Endometrial microvascular endothelial cells (primary cell): ENCODE results near the gene STK38. TPM values are rescaled to one million over a fixed set of nuclear protein-coding genes. Genes with fewer than 3 reads are reported as not detected.

ENCODE experiments used
- in situ Hi-C: cut with HindIII; loops from 2 replicates; pipeline ENCODE4 v1.10.0; 2017; ENCODE audit warnings: low sequenced_read_pairs, low pct_unique_long_range_greater_than_20kb; ENCODE audit errors: inconsistent ontology term
- total RNA-seq: library from RNA; depleted of rRNA; stranded (reverse); fragments of >200 nt; gene quantifications from one replicate; pipeline ENCODE4 v1.2.3, GENCODE V29; 2015; ENCODE audit errors: inconsistent ontology term

STK38 gene
- total RNA-seq, 1 donor from 2014 or later, result 22.5 TPM

DNA sequence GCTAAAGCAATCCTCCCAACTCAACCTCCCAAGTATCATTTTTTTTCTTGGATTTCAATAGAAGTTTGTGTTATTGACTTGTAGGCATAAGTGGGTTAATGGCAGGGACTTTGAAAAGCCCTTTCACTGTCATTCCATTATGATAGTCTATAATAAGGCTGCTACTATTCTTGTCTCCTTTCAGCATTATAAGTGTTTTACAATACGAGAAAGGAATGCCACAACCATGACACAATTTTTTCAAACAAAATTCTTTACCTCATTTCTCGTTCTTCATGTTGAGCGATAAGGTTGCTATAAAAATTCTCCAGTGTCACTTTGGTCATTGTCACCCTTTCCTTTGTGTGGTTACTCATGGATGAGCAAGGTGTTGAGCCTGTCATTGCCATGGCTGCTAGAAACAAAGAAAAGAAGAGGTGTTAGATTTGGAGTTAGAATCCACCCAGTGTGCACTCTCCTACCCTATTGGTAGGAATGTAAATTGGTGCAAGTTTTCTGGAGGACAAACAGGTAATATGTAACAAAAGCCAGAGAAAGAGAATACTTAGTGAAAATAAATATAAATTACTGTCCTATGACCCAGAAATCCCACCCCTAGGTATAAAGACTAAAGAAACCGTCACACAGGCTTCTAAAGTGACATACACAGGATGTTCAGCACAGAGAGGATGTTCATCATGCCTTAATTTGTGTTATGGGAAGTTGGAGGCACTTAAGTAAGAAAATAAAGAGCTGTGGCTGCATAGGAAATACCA, 7.3 kb downstream of the STK38 start:
- in situ Hi-C loops, result loop anchor here (10.0 kb wide), 1 partner anchor 55 kb away; the partner anchor contains the start of gene SRSF3

DNA sequence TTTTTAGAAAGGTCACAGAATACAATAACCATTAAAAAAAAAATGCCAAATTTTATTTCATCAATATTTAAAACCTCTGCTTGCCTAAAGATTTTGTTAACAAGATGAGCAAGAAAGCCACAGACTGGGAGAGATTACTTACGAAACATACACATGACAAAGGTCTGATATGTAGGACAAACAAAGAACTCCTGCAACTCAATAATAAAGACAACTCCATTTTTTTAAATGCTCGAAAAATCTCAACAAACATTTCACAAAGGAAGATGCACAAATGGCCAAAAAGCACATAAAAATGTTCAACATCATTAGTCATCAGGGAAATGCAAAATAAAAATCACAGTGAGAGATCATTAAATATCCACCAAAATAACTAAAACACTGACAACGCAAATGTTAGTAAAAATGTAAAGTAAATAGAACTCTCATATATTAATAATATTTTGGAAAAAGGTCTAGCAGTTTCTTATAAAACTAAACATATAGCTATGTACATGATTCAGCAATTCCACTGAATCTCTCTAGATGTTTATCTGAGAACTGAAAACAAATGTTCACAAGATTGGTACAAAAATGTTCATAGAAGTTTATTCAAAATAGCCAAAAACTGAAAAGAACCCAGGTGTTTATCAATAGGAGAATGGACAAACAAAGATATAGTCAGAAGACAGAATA, 10.3 kb downstream of the STK38 start:
- in situ Hi-C loops, result no loop called here

DNA sequence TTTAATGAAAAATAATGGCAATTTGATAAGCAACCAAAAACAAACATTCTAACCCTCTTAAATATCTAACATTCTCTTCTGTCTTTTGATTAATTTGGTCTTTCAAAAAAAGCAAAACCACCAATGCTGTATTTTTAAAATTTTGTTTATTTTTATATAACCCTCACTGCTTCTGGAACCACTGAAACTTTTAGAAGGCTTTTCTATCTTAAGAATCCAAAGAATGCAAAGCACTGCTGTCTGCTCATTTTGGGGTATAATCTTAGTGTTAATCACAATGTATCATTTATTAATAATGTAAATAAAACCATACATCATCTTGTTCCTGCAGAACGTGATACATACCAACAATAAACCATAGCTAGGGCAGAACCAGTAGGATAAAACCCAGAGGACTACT, 14.0 kb downstream of the STK38 start:
- in situ Hi-C loops, result no loop called here

DNA sequence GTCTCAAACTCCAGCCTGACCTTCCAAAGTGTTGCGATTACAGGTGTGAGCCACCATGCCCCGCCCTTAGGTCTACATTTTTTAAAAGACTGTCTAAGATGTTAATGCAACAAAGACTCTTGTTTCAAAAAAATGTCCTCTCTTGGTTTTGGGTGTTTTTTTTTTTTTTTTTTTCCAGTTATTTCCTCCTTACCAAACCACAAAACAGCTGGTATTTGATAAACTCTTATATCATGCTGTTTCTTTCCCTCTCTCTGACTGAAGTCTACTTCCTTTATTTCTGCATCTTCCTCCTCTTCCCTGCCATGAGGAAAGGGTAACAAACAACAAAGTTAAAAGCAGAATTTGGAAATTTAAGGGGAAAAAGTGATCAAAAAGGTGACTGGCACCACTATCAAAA, 21.2 kb downstream of the STK38 start:
- in situ Hi-C loops, result no loop called here

DNA sequence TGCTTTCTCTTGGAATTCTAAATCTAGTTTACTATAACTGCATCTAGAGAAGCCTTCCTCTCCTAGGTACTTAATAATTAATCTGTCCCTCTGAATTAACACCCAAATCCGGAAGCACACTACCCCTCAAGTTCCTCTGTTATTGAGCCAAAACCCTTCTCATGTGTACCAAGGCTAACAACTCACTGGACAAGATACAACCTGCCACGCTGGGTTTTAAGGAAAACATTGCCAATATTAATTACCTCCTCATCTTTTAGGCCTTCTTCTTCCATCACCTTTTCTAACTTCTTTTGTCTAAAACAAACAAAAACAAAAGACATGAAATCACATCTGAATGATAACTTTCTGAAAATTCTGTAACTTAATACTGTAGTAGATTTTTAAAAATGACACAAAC, 21.9 kb downstream of the STK38 start:
- in situ Hi-C loops, result no loop called here

DNA sequence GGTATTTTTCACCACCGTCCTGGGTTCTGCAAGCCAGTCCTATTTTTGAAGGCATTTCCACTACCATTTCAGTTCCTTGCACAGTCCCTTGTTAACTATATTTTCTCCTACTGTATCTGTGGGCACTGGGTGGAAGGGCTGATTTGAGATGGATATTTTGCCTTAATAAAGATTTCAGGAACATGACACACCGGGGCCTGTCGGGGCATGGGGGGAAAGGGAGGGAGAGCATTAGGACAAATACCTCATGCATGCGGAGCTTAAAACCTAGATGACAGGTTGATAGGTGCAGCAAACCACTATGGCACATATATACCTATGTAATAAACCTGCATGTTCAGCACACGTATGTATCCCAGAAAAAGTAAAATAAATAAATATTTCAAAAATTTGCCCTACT, 22.4 kb downstream of the STK38 start:
- in situ Hi-C loops, result no loop called here

DNA sequence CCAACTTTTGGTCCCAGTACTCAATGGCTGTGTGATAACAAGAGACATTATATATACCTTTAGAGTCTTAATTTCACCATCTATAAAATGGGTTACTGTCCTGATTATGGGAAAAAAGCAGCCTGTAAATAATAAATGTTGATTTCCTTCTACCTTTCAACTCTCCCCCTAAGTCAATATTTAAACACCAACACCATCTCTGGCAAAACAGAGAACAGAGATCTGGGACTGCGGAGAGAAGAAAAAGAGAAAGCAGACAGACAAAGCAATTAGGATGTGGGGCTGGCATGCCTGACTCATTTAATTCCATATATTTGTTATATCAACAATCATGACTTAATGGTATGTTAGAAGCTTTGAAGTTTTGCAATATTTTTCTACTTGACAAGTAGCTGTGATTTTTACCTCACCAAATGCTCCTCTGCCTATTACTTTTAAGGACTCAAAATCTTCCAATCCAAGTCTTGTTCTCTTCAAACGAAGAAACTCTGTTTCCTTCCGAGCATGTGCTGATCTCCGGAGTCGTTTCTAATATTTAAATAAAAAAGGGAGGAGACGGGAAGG, 23.3 kb downstream of the STK38 start:
- in situ Hi-C loops, result no loop called here

DNA sequence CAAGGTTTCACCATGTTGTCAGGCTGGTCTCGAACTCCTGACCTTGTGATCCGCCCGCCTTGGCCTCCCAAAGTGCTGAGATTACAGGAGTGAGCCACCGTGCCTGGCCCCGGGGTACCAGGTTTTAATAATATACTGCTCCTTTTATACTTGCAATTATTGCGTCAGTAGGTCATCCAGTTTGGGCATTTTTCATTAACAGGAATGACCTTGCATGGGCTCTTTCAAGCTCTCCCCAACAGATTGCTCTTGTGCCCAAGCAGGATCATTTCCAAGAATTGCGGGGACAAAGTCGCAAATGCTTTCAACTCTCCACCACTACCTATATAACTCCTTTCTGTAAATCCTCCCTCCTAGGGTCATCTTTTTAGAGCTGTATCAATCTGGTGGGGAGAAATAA, 23.8 kb downstream of the STK38 start:
- in situ Hi-C loops, result no loop called here

DNA sequence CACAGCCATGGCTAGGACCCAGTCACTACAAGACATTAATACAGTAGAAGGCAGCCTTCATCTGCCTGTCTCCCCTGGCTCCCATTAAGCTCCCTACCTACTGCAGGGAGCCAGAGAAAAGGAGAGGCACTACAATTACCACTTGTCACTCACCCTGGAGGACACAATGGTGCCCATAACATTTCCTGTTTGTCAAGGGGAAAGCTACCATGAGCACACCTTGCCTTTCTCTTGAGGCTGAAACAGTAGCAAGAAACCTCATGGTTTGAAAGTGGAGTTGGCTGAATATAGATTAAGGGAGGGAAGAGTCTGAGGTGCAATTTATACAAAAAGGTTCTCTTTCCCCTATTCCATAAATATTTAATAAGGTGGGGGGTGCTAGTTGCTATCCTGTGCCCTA, 27.9 kb downstream of the STK38 start:
- in situ Hi-C loops, result no loop called here

DNA sequence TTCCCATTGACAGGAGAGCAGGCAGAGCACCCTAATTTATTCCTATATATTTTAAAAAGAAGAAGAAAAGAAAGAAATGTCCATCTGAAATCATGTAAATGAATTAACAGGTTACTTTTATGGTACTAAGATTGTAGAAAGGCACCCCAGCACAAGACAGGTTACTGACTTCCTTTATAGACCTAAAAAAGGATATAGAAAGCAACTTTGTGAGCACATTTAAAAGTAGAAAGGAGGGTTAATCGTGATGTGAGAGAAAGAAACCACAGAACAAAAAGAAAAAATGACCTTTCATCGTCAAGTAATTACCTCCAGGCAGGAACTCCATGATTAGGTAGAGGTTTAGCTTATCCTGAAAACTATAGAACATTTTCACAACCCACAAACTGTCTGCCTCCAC, 29.9 kb downstream of the STK38 start:
- in situ Hi-C loops, result no loop called here

DNA sequence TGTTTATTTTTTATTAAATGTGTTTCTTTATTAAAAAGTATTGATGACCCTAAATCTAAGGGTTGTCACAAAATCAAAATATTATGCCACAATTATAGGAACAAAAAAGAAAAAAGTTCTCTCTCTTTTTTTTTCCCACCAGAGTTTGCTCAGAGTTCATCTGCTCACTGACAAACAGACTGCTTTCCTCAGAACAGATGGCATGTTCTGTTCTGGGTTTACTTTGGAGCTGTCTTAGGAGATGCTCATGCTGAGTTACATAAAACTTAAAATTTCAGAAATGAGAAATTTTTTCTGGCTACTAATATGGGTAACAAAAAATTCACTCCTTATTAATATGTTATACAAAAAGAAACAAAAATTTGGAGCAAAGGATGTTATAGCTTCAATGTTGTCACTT, 30.3 kb downstream of the STK38 start:
- in situ Hi-C loops, result no loop called here

DNA sequence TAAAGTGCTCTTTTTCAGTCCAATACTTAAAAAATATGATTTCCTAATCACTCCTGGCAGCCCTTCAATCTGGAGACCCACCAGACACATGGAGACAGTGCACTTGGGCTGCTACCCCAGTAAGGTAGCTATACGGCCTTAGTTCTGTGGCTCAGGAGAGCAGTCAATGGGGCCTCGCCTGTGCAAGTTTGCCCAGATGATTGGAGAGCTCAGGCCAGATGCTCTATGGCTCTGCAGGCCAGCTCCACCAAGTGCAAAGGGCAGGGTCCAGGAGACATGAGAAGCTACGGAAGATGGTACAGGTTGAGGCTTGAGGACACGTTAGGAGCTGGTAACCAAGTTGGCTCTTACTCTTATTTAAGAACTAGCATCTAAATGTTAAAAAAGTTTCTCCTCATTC, 30.7 kb downstream of the STK38 start:
- in situ Hi-C loops, result no loop called here

DNA sequence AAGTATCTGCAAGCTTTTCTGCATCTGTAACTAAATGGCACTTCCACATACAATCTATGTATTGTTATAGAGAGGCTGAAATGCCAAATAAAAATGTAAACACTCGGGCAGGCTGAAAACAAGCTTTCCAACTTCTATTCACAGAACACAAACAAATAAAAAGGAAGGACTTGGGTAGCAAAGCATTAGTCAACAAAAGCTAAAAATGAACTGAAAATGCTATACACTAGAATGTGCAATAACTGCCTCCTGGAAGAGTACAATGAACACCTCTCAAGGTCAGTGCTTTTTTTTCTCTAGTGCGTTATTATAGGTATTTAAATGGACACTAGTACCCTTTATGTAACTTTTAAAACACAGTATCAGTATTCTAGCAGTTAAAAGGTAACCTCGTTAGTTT, 31.4 kb downstream of the STK38 start:
- in situ Hi-C loops, result no loop called here

DNA sequence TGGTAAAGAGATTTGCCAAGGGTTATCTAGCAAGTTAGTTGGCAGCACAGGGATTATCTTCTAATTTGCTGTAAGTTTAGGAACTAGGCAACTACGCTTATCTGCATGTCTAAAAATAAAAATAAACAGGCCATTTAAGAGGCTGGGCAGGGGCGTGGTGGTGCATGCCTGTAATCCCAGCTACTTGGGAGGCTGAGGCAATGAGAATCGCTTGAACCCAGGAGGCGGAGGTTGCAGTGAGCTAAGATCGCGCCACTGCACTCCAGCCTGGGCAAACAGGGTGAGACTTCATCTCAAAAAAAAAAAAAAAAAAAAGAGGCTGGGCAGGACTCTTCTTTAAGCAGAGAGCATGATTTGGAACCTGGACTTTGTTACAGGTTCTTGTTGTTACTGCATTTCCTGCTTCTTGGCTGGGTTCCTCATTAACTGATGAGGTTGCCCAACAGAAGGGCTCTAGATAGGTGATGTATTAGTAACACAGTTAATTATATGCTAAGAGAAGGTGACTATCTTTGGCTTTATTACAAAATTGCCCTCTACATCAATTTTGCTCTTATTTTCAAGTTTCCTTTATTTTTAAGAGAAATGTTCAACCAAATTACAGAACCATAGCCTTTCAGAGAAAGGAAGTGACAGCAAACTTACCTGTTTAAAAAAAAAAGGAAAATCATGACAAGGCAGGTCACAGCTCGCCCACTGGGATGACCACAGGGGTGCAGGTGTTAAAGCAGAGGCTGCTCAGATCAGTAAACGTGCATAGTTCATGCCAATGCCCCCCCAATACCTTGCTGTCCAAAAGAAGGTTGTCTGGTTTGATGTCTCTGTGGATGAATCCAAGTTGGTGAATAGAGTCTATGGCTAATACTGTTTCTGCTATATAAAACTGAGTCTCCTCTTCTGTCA, 32.5 kb downstream of the STK38 start:
- in situ Hi-C loops, result no loop called here

DNA sequence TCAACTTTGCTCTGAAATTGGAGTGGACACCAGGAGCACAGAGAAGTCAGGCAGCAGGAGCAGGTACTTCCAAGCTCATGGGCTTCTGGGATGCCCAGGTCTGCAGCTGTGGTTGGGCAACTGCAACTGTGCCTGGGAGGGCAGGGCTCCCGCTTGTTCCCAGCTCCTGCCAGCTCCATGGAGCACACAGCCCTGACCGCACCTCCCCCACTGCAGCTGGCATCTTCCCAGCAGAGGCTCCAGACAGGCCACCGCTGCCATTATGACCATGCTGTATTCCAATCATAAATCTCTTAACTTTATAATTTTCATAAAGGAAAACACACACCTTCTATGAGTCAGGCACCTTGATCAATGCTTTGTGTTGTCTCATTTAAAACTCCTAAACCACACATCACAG, 36.9 kb downstream of the STK38 start:
- in situ Hi-C loops, result no loop called here

DNA sequence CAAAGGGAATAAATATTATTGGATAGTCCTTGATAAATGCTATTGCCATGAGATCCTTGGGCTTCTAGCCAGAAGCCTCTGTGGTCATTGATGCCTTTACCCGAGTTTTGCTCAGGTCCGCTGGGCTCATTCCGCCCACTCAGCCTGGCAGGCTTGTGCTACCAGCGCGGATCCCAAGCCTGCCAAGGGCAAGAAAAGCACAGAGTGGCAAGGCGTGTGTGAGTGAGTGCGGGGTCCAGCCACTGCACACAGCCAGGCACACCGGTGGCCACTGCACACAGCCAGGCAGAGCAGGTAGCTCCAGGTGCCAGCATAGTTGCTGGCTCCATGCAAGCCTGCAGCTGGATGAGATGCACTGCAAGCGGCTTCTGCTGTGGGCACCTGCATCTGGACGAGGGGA, 38.7 kb downstream of the STK38 start:
- in situ Hi-C loops, result loop anchor here (10.0 kb wide), 1 partner anchor 64 kb away; the partner anchor contains the start of genes KCTD20 and PXT1

DNA sequence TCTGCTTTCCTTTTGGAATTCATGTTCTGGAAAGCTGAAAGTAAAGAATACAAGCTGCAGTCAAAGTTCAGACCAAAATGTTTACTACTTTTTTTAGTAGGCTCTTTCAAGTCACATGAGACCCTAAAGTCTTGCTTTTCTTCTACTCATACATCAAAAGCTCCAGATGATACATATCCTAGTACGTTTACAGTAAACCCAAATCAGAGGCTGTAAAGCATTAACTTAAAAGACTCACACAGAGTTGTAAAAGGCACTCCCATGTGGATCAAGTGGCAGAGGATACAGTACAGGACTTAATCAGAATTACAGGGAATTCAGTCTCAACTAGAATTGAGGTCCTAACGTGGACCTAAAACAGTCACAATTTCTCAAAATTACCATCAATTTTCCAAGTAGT, 40.7 kb downstream of the STK38 start:
- in situ Hi-C loops, result loop anchor here (10.0 kb wide), 1 partner anchor 62 kb away; the partner anchor contains the start of genes KCTD20 and PXT1

DNA sequence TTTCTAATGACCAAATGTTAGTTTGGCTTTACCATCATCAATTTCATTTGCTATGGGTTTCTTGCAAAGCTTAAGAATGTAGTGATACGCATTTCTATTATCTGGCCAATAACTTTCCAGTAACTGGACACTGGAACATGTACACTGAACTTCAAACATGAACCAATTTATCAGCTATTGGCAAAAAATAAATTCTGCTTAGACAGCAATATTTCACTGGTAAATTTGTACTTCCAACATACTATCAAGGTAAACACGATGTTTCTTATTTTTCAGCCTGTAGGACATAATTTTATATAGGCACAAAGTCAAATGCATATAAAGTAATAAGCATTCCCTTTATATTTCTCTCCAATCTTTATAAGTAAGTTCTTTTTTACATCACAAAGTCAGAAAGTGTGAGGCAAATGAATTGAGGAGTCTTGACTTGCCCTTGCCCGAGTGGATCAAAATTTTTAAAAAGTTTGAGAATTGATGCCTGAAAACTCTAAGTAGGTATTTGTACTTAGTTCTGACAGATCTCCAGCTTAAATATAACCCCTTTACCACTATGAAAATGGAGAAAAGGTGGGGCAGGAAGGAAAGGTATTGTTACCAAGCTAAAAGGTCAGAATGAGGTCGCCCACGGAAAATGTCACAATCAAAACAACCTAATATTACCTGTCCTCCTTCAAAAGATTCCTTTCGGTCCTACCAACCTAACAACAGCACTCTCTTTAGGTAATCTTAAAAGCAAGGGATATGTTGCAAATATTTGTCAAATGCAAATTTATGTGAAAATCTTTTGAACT, 41.3 kb downstream of the STK38 start:
- in situ Hi-C loops, result loop anchor here (10.0 kb wide), 1 partner anchor 61 kb away; the partner anchor contains the start of genes KCTD20 and PXT1
